A673 (cell line): Measurements from ENCODE around the gene MLPH.

Experiments
- CTCF ChIP-seq: fragments of 300-800, 200-600 bp; sonication (generic); conservative IDR thresholded peaks from 2 replicates; pipeline ENCODE4 v1.5.1; 2017; ENCODE audit warnings: low read depth, mild to moderate bottlenecking, antibody characterized with exemption, low read length, moderate library complexity, mixed read lengths
- EZH2 ChIP-seq: fragments of 200-600 bp; sonication (generic); IDR thresholded peaks from 2 replicates; pipeline ENCODE4 v1.6.1; 2017; ENCODE audit warnings: borderline replicate concordance, low read depth, mild to moderate bottlenecking, mixed read lengths, antibody characterized with exemption, low read length; ENCODE audit not compliant: poor library complexity, severe bottlenecking

- TF ChIP-seq CTCF (no peak), EZH2 (no peak)
Observed at GRCh38 chr2:237596520-237597195, 109.6 kb downstream of the MLPH start.
